A673 (cell line): ENCODE measurements around the gene C1orf35. TPM values are rescaled to one million over a fixed set of nuclear protein-coding genes. Genes with fewer than 3 reads are reported as not detected.

Experiments
- BruUV-seq: library from RNA; stranded (reverse); fragments of 400-500 nt; replicated peaks from 2 replicates; lab custom pipeline; 2021; lab: Mats Ljungman, UMichigan
- CTCF ChIA-PET: fragments of 300-600 bp; sonication (Branson Sonifier 250); formaldehyde crosslinking; loops from one replicate; lab custom pipeline; 2022; ENCODE audit warnings: antibody characterized with exemption; lab: Charles Lee
- POLR2A ChIA-PET: fragments of 300-600 bp; sonication (Branson Sonifier 250); formaldehyde crosslinking; loops from one replicate; lab custom pipeline; 2022; ENCODE audit warnings: antibody characterized with exemption; ENCODE audit not compliant: low non-redundant PET; lab: Charles Lee
- DNase-seq: peaks from one replicate; pipeline ENCODE4 v3.0.0-alpha.2; 2015; ENCODE audit warnings: low spot score
- H3K27ac ChIP-seq: fragments of 200-600 bp; sonication (generic); 2 replicates; pipeline ENCODE4 v1.5.1; 2016; ENCODE audit warnings: mixed run types, low read depth, mild to moderate bottlenecking, mixed read lengths, antibody characterized with exemption, low read length; ENCODE audit not compliant: poor library complexity, severe bottlenecking
- H3K27me3 ChIP-seq: fragments of 200-600 bp; sonication (generic); replicated peaks from 2 replicates; pipeline ENCODE4 v1.6.1; 2017; ENCODE audit warnings: mixed run types, low read depth, mild to moderate bottlenecking, mixed read lengths, antibody characterized with exemption, low read length; ENCODE audit not compliant: insufficient read depth, poor library complexity
- H3K36me3 ChIP-seq: fragments of 200-600 bp; sonication (generic); 2 replicates; pipeline ENCODE4 v1.6.1; 2016; ENCODE audit warnings: mixed run types, mild to moderate bottlenecking, mixed read lengths, antibody characterized with exemption, low read length; ENCODE audit not compliant: insufficient read depth, poor library complexity, severe bottlenecking
- H3K4me1 ChIP-seq: fragments of 200-600 bp; sonication (generic); 2 replicates; pipeline ENCODE4 v1.6.1; 2017; ENCODE audit warnings: mixed run types, mild to moderate bottlenecking, mixed read lengths, antibody characterized with exemption, low read length; ENCODE audit not compliant: insufficient read depth, poor library complexity, severe bottlenecking
- H3K4me3 ChIP-seq: fragments of 200-600 bp; sonication (generic); 2 replicates; pipeline ENCODE4 v1.5.1; 2016; ENCODE audit warnings: low read depth, mixed run types, mild to moderate bottlenecking, mixed read lengths, low read length; ENCODE audit not compliant: poor library complexity, severe bottlenecking
- H3K9me3 ChIP-seq: fragments of 200-600 bp; sonication (generic); 2 replicates; pipeline ENCODE4 v1.6.1; 2016; ENCODE audit warnings: mixed run types, low read depth, mild to moderate bottlenecking, mixed read lengths, antibody characterized with exemption, low read length; ENCODE audit not compliant: poor library complexity, severe bottlenecking
- EZH2 ChIP-seq: fragments of 200-600 bp; sonication (generic); IDR thresholded peaks from 2 replicates; pipeline ENCODE4 v1.6.1; 2017; ENCODE audit warnings: borderline replicate concordance, low read depth, mild to moderate bottlenecking, mixed read lengths, antibody characterized with exemption, low read length; ENCODE audit not compliant: poor library complexity, severe bottlenecking
- intact Hi-C: fragments of 100-400 bp; cut with micrococcal nuclease; formaldehyde crosslinking; loops from one replicate; pipeline ENCODE4 v1.10.0; 2022; ENCODE audit not compliant: unreplicated experiment
- total RNA-seq: library from RNA; stranded (reverse); gene quantifications from 2 replicates; pipeline ENCODE4 v1.2.3, GENCODE V29; 2021
- TF ChIP-seq, protein P1 (sequence below): fragments of 300-800, 200-600 bp; sonication (generic); conservative IDR thresholded peaks from 2 replicates; pipeline ENCODE4 v1.5.1; 2017; ENCODE audit warnings: low read depth, mild to moderate bottlenecking, antibody characterized with exemption, low read length, moderate library complexity, mixed read lengths

The C1orf35 gene
- total RNA-seq, 1 experiment from 2014 or later = 27.5 TPM

DNA sequence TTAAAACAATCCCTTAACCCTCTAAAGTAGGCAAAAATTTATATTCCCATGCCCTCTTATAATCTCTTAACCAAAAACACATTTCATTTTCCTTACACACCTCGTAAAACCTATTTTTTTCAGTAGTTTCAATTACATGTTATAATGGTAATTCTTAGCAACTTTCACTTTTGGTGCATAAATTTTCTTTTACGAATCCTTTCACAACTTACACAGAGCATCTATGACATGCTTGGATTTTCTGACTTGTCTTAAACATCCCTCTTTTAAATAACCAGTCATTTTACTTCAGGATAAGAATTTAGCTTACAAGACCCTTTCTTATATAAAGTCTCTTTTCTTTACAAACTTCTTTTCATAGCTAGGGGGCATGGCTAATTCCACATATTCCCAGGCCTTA lies 14.9 kb upstream of the C1orf35 start:
- no peaks in the 10 kb centered on the region for H3K4me1 ChIP-seq
- ChIA-PET POLR2A (no interaction called here), CTCF (no interaction called here)
- H3K36me3 ChIP-seq = no peaks in the 10 kb centered on the region
- TF ChIP-seq, protein P1, sequence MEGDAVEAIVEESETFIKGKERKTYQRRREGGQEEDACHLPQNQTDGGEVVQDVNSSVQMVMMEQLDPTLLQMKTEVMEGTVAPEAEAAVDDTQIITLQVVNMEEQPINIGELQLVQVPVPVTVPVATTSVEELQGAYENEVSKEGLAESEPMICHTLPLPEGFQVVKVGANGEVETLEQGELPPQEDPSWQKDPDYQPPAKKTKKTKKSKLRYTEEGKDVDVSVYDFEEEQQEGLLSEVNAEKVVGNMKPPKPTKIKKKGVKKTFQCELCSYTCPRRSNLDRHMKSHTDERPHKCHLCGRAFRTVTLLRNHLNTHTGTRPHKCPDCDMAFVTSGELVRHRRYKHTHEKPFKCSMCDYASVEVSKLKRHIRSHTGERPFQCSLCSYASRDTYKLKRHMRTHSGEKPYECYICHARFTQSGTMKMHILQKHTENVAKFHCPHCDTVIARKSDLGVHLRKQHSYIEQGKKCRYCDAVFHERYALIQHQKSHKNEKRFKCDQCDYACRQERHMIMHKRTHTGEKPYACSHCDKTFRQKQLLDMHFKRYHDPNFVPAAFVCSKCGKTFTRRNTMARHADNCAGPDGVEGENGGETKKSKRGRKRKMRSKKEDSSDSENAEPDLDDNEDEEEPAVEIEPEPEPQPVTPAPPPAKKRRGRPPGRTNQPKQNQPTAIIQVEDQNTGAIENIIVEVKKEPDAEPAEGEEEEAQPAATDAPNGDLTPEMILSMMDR = no peak
- TF ChIP-seq EZH2 = no peak
- no peak overlapping the region for H3K27ac ChIP-seq
- no peaks in the 10 kb centered on the region for H3K27me3 ChIP-seq
- H3K9me3 ChIP-seq = peaks cover 27% of the 10 kb centered on the region
- H3K4me3 ChIP-seq = no peak overlapping the region
- DNase-seq = no peak
- no TSS peak for BruUV-seq
- intact Hi-C loops = no loop called here

DNA sequence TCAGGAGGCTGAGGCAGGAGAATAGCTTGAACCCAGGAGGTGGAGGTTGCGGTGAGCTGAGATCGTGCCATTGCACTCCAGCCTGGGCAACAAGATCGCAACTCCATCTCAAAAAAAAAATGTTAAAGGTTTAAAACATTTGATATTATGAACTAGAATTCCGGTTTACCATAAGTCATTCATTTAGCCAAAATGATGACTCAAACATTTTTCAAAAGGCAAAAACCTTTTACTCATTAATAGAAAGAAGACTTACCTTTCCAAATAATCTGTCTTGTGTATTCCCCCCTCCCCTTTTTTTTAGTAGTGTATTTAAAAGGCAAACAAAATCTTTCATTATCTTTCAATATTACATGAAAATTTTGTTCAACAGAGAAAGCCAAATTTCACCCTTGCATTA lies 14.2 kb upstream of the C1orf35 start:
- Histone ChIP-seq H3K27ac (no peak overlapping the region), H3K4me1 (no peaks in the 10 kb centered on the region), H3K36me3 (no peaks in the 10 kb centered on the region), H3K4me3 (no peak overlapping the region), H3K27me3 (no peaks in the 10 kb centered on the region), H3K9me3 (peaks cover 27% of the 10 kb centered on the region)
- TF ChIP-seq EZH2 = no peak
- TF ChIP-seq, protein P1 = no peak
- POLR2A ChIA-PET = no interaction called here
- intact Hi-C loops = no loop called here
- BruUV-seq = no TSS peak
- CTCF ChIA-PET = no interaction called here
- no peak for DNase-seq

GRCh38 chr1:228114827-228115226 lies 11.7 kb upstream of the C1orf35 start:
- H3K9me3 ChIP-seq = peaks cover 27% of the 10 kb centered on the region
- no peaks in the 10 kb centered on the region for H3K27me3 ChIP-seq
- H3K36me3 ChIP-seq = no peaks in the 10 kb centered on the region
- no peak overlapping the region for H3K27ac ChIP-seq
- H3K4me1 ChIP-seq = peaks cover 5% of the 10 kb centered on the region
- TF ChIP-seq EZH2 = no peak
- TF ChIP-seq, protein P1 = no peak
- no peak for DNase-seq
- BruUV-seq = no TSS peak
- CTCF ChIA-PET = no interaction called here
- H3K4me3 ChIP-seq = no peak overlapping the region
- POLR2A ChIA-PET = no interaction called here
- intact Hi-C loops = no loop called here
